Left renal pelvis (tissue), 4 donors: ENCODE results near the gene LIMK2. TPM values are rescaled to one million over a fixed set of nuclear protein-coding genes. Genes with fewer than 3 reads are reported as not detected.
"Not testable (repeated sequence)": the region's sequence is repeated elsewhere in the genome, so short reads cannot be mapped to it uniquely, and the experiment has no call there.

Experiments used
- DNase-seq, 4 donors: peaks; one replicate each; pipeline ENCODE4 v3.0.0-alpha.2; 2013; ENCODE audit warnings: low read depth in 4 of 4, low spot score in 3 of 4
- polyA plus RNA-seq, 4 donors: library from polyadenylated mRNA; unstranded; fragments of 120-200 nt; gene quantifications; one replicate each; pipeline ENCODE4 v1.2.1, GENCODE V29; 2013; ENCODE audit not compliant: insufficient read length in 4 of 4

Gene LIMK2
- polyA plus RNA-seq, 4 donors = 26.4 to 61.9 (median 47.8) TPM

GRCh38 chr22:31210556-31211421 is 1.3 kb upstream of the LIMK2 start:
- DNase-seq = no peak

GRCh38 chr22:31211482-31211861 is 626 bp upstream of the LIMK2 start:
- no peak for DNase-seq

GRCh38 chr22:31212783-31213629 is 908 bp downstream of the LIMK2 start:
- no peak for DNase-seq

GRCh38 chr22:31215018-31215535 is 3.0 kb downstream of the LIMK2 start:
- DNase-seq = no peak

GRCh38 chr22:31218565-31219262 is 6.6 kb downstream of the LIMK2 start:
- DNase-seq = no peak

- no peak for DNase-seq
Observed at GRCh38 chr22:31221084-31221483, 9.0 kb downstream of the LIMK2 start.

- no peak for DNase-seq
Observed at GRCh38 chr22:31222736-31223135, 10.6 kb downstream of the LIMK2 start.

- DNase-seq = no peak
Observed at GRCh38 chr22:31223786-31224191, 11.7 kb downstream of the LIMK2 start.

GRCh38 chr22:31224691-31225090 is 12.6 kb downstream of the LIMK2 start:
- not testable (repeated sequence) for DNase-seq

GRCh38 chr22:31227186-31227585 is 15.1 kb downstream of the LIMK2 start:
- no peak for DNase-seq

GRCh38 chr22:31229402-31230079 is 17.4 kb downstream of the LIMK2 start:
- DNase-seq = no peak

GRCh38 chr22:31230155-31230870 is 18.2 kb downstream of the LIMK2 start:
- no peak for DNase-seq

GRCh38 chr22:31230871-31231621 is 18.9 kb downstream of the LIMK2 start:
- DNase-seq = no peak

- no peak for DNase-seq
Observed at GRCh38 chr22:31233001-31233400, 20.9 kb downstream of the LIMK2 start.

GRCh38 chr22:31235081-31235480 is 23.0 kb downstream of the LIMK2 start:
- DNase-seq = no peak

- not testable (repeated sequence) for DNase-seq
Observed at GRCh38 chr22:31236044-31236443, 23.9 kb downstream of the LIMK2 start.

- DNase-seq = no peak
Observed at GRCh38 chr22:31238057-31238456, 26.0 kb downstream of the LIMK2 start.

- no peak for DNase-seq
Observed at GRCh38 chr22:31239771-31240370, 27.8 kb downstream of the LIMK2 start.
